ENCODE results near the gene HHAT.

The HHAT gene

GRCh38 chr1:210616356-210616755 is 287.7 kb downstream of the HHAT start:
- H3K4me3 ChIP-seq (ENCODE audit: low read length), result no peak overlapping the region
- TF ChIP-seq ZNF274 (IDR thresholded peaks at IDR 0.05; ENCODE audit: low read depth, low read length), result no peak

DNA sequence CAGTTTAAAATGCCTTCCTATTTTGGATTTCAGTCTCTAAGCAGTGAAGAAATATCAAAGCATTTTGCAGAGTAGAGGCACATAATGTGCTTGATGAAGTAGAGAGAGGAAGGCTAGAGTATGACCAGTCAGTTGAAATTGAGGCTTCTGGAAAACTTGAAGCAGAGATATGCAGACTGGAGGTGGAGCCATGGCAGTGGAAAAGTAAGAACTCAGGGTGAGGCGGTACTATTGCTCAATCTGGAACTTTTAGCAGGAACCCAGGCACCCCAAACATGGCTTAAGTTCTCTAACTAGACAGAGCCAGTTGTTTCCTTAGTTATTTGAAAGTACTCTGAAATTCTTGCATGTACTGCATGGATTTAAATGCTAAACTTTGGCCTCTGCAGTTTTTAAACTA is 288.6 kb downstream of the HHAT start:
- no peak for TF ChIP-seq ZNF274 (IDR thresholded peaks at IDR 0.05; ENCODE audit: low read depth, low read length)
- no peak overlapping the region for H3K4me3 ChIP-seq (ENCODE audit: low read length)

GRCh38 chr1:210618369-210618768 is 289.7 kb downstream of the HHAT start:
- H3K4me3 ChIP-seq (ENCODE audit: low read length), result no peak overlapping the region
- no peak for TF ChIP-seq ZNF274 (IDR thresholded peaks at IDR 0.05; ENCODE audit: low read depth, low read length)

DNA sequence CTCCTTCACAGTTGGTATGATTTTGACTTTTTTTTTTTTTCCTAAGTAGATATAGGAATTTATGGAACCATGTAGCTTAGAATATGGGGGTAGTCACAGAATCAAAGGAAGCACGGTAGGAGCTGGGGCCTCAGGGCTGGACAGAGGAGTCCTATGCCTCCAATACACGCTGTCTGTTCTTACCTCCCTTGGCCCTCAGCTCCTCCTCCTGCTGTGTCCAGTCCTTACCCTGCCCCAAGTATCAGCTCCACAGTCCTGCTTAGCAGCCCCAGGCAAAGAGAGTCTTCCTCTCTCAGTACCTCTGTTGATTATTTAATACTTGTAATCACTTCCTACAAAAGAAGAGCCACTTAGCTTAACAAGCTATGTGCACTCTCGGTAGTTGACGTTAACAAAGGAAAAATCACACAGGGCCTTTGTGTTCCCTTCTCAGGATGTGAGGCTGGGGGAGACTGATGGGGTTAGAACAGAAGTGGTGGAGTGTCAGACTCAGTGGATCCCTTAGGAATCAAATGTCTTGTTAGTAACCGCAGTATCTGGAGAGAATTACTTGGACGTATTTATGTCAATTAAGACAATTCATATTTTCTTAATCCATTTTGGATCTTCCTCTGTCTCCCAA is 292.3 kb downstream of the HHAT start:
- no peak for TF ChIP-seq ZNF274 (IDR thresholded peaks at IDR 0.05; ENCODE audit: low read depth, low read length)

DNA sequence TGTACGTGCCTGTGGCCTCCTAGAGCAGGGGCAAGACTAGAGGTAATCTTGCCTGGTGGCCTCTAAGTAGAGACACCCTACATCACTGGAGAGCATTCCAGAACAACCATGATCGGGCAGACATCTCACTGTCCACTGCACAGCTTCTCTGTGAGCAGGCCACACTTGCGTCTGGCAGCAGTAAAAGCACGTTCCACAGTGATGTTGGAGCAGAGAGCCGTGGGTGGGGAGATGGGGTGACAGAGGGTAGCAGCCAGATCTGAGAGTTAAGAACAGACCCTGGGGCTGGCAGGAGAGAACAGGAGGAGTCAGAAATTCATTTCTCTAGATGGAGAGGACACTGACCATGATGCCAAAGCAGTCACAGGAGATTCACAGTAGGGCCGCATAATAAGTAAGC is 293.0 kb downstream of the HHAT start:
- TF ChIP-seq ZNF274 (IDR thresholded peaks at IDR 0.05; ENCODE audit: low read depth, low read length), result no peak
- no peak overlapping the region for H3K4me3 ChIP-seq (ENCODE audit: low read length)

More for the DNA sequence above, 292.3 kb downstream of the HHAT start:
- H3K4me3 ChIP-seq (ENCODE audit: low read length), result no peak overlapping the region

- no peak overlapping the region for H3K4me3 ChIP-seq (ENCODE audit: low read length)
- no peak for TF ChIP-seq ZNF274 (IDR thresholded peaks at IDR 0.05; ENCODE audit: low read depth, low read length)
These were observed 296.0 kb downstream of the HHAT start for GRCh38 chr1:210624722-210625121.

GRCh38 chr1:210625715-210626114 is 297.0 kb downstream of the HHAT start:
- TF ChIP-seq ZNF274 (IDR thresholded peaks at IDR 0.05; ENCODE audit: low read depth, low read length), result no peak
- H3K4me3 ChIP-seq (ENCODE audit: low read length), result no peak overlapping the region

- no peak overlapping the region for H3K4me3 ChIP-seq (ENCODE audit: low read length)
- no peak for TF ChIP-seq ZNF274 (IDR thresholded peaks at IDR 0.05; ENCODE audit: low read depth, low read length)
These were observed 297.6 kb downstream of the HHAT start for GRCh38 chr1:210626341-210626740.

DNA sequence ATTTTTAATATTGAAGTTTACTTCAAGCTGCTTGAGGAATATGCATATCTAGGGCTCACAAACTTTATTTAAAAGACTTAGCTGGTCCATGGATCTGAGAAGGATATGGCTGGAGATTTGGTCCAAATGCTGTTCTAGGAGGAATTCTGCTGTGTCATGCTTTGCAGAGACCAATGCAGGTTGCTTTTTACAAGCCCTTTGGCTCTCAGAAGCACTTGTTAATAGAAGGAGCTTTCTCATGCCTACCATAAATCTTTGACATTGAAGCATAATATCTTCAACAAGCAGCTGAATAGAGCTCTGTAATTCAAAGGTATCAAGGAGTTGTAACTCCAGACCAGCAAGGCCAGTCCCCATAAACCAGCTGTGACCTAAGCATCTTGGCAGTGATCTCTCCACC is 299.1 kb downstream of the HHAT start:
- no peak for TF ChIP-seq ZNF274 (IDR thresholded peaks at IDR 0.05; ENCODE audit: low read depth, low read length)
- H3K4me3 ChIP-seq (ENCODE audit: low read length), result no peak overlapping the region

DNA sequence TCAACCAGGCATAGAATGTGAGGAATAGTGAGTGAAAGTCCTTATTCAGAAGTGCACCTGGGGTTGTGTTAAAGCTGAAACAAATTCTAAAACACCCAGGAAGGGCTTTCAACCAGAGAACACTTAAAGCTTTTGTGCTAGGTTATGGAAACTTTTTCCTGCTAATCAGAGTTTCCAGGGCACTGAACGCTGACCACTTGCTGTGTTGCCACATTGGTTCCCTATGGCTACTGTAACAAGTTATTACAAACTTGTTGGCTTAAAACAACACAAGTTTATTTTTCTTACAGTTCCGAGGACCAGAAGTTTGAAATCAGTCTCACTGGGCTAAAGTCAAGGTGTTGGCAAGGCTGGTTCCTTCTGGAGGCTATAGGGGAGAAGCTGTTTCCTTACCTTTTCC is 300.6 kb downstream of the HHAT start:
- no peak for TF ChIP-seq ZNF274 (IDR thresholded peaks at IDR 0.05; ENCODE audit: low read depth, low read length)

DNA sequence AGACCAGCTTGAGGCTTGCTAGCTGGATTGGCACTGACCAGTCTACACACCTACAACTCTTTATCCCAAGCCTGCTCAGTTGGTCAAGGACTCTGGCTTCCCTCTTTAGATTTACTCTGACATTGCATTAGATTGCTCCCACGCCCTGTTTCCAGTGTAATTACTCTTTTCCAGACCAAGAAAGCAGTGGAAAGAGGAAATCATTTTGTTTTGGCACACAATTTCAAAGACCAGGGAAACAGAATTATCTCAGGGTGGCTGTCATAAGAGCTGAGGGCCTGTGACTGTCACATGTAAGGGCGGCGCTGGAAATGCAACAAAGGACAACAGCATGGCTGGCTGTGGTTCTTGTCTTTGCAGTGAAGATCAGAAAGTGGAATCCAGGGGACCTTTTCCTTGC is 302.7 kb downstream of the HHAT start:
- H3K4me3 ChIP-seq (ENCODE audit: low read length), result no peak overlapping the region
- TF ChIP-seq ZNF274 (IDR thresholded peaks at IDR 0.05; ENCODE audit: low read depth, low read length), result no peak

More for the DNA sequence above, 300.6 kb downstream of the HHAT start:
- H3K4me3 ChIP-seq (ENCODE audit: low read length), result no peak overlapping the region

- no peak for TF ChIP-seq ZNF274 (IDR thresholded peaks at IDR 0.05; ENCODE audit: low read depth, low read length)
- H3K4me3 ChIP-seq (ENCODE audit: low read length), result no peak overlapping the region
These were observed 304.4 kb downstream of the HHAT start for GRCh38 chr1:210633140-210633539.

DNA sequence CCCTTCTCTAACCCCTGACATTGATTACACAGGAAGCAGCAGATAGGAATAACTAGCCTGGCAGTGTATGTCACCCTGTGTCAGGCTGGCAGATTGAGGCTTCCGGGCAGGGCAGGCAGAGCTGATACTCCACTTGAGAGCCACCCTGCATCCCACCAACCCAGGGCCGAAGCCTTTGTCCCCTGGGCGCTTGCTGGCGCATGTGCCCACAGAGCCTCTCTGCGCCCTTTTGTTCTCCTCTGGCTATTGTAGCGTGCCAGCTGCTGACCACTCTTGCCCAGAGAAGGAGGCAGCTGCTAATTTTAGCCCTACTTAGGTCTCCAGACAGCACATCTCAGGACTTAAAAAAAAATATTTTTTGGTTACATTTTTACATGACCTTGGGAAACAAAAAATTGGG is 304.9 kb downstream of the HHAT start:
- TF ChIP-seq ZNF274 (IDR thresholded peaks at IDR 0.05; ENCODE audit: low read depth, low read length), result no peak
- no peak overlapping the region for H3K4me3 ChIP-seq (ENCODE audit: low read length)

- no peak for TF ChIP-seq ZNF274 (IDR thresholded peaks at IDR 0.05; ENCODE audit: low read depth, low read length)
- no peak overlapping the region for H3K4me3 ChIP-seq (ENCODE audit: low read length)
These were observed 306.4 kb downstream of the HHAT start for GRCh38 chr1:210635108-210635507.

- H3K4me3 ChIP-seq (ENCODE audit: low read length), result no peak overlapping the region
These were observed 312.9 kb downstream of the HHAT start for GRCh38 chr1:210641582-210641981.

More at GRCh38 chr1:210641582-210641981, 312.9 kb downstream of the HHAT start:
- no peak for TF ChIP-seq ZNF274 (IDR thresholded peaks at IDR 0.05; ENCODE audit: low read depth, low read length)

Data from GM08714 (cell line).